HG03571 (cell line): ENCODE measurements around the gene TRPT1.

Source experiments
- ATAC-seq: cut with Tn5 transposase; IDR thresholded peaks from one replicate; pipeline ENCODE4 v1.9.1; 2021; ENCODE audit not compliant: unreplicated experiment

TRPT1 gene

GRCh38 chr11:64258946-64259532, 33.1 kb upstream of the TRPT1 start:
- no peak for ATAC-seq

- no peak for ATAC-seq
Observed at GRCh38 chr11:64258356-64258755, 32.4 kb upstream of the TRPT1 start.

- ATAC-seq = no peak
Observed at GRCh38 chr11:64256300-64256699, 30.3 kb upstream of the TRPT1 start.

- no peak for ATAC-seq
Observed at GRCh38 chr11:64255135-64256128, 29.4 kb upstream of the TRPT1 start.

GRCh38 chr11:64254326-64254725, 28.3 kb upstream of the TRPT1 start:
- no peak for ATAC-seq

- ATAC-seq = no peak
Observed at GRCh38 chr11:64253481-64253880, 27.5 kb upstream of the TRPT1 start.

- no peak for ATAC-seq
Observed at GRCh38 chr11:64253043-64253442, 27.1 kb upstream of the TRPT1 start.

- ATAC-seq = no peak
Observed at GRCh38 chr11:64252003-64252872, 26.3 kb upstream of the TRPT1 start.

GRCh38 chr11:64251753-64252002, 25.7 kb upstream of the TRPT1 start:
- no peak for ATAC-seq

- ATAC-seq = no peak
Observed at GRCh38 chr11:64251016-64251752, 25.2 kb upstream of the TRPT1 start, which contains the start of gene PLCB3. Gene PLCB3 (plus strand): TSS chr11:64251530. CDS start chr11:64251650, 120 bp downstream.

- ATAC-seq = no peak
Observed at GRCh38 chr11:64250415-64251015, 24.5 kb upstream of the TRPT1 start.

- no peak for ATAC-seq
Observed at GRCh38 chr11:64249563-64250414, 23.8 kb upstream of the TRPT1 start.

GRCh38 chr11:64249038-64249437, 23.1 kb upstream of the TRPT1 start:
- ATAC-seq = no peak

- ATAC-seq = no peak
Observed at GRCh38 chr11:64248578-64248977, 22.6 kb upstream of the TRPT1 start.

- no peak for ATAC-seq
Observed at GRCh38 chr11:64247729-64248531, 21.9 kb upstream of the TRPT1 start.

- ATAC-seq = peak; percentile 34
Observed at GRCh38 chr11:64246871-64247728, 21.1 kb upstream of the TRPT1 start, which contains the start of gene PPP1R14B. Gene PPP1R14B (minus strand): TSS chr11:64246943. CDS start chr11:64246673, 270 bp downstream.

GRCh38 chr11:64246621-64246870, 20.6 kb upstream of the TRPT1 start:
- ATAC-seq = peak; percentile 5
